IPS-18c (cell line): Measurements from ENCODE around the gene TMEM240.

Source experiments
- H3K4me3 ChIP-seq: 2 replicates; pipeline ENCODE4 v1.7.0; 2013; ENCODE audit warnings: low read depth, mild to moderate bottlenecking, low read length, moderate library complexity; ENCODE audit not compliant: insufficient read depth
- H3K9me3 ChIP-seq: one replicate; pipeline ENCODE4 v1.6.1; 2013; ENCODE audit warnings: mild to moderate bottlenecking, low read length, moderate library complexity; ENCODE audit not compliant: control insufficient read depth, insufficient read depth

Gene TMEM240

GRCh38 chr1:1547011-1547410, 6.6 kb upstream of the TMEM240 start:
- peaks cover 2% of the 10 kb centered on the region for H3K9me3 ChIP-seq

DNA sequence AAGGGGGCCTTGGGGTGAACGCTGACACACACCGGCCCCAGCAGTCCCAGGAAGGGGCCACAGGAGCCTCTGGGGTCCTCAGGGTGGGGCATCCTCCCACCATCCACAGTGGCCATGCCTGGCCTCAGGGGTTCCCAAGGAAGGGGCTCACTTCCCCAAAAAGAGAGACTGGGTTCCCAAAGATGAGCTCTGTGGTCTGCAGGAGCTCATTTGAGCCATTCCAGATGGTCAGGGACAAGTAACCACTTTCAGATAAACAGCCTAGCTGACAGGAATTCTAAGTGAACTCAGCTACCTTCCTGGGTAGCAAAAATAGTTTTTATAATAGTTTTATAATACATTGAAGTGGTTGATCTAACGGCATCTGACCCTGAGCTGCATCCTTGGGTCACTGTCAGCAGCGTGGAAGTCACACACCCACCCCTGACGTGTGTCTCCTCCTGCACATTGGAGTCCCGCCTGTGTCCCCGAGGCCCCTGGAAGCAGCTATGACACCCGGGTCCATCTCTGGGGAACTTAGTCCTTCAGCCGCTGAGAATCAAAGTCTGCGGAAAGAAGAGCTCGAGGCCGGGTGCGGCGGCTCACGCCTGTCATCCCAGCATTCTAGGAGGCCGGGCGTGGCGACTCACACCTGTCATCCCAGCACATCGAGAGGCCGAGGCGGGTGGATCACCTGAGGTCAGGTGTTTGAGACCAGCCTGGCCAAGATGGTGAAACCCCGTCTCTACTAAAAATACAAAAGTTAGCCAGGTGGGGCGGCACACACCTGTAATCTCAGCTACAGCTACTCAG, 5.7 kb upstream of the TMEM240 start:
- no peaks in the 10 kb centered on the region for H3K9me3 ChIP-seq

More at GRCh38 chr1:1547011-1547410, 6.6 kb upstream of the TMEM240 start:
- H3K4me3 ChIP-seq: no peak overlapping the region

DNA sequence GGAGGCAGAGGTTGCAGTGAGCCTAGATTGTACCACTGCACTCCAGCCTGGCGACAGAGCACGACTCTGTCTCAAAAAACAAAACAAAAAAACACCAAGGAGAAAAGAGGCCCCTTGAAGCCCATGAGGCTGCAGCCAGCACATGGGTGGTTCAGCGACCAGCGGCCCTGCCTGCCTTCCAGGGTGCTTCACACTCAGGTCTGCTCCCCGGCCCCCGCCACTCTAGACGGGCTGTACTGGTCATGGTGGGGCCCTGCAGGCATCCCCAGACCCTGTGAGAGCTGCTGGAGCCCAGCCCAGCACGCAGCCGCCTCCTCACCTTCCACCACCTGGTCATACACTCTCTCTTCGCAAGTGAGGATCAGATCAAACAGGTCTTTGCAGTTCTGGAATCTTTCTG, 4.1 kb upstream of the TMEM240 start:
- H3K9me3 ChIP-seq: no peaks in the 10 kb centered on the region

More for the DNA sequence above, 5.7 kb upstream of the TMEM240 start:
- no peak overlapping the region for H3K4me3 ChIP-seq

GRCh38 chr1:1543706-1544099, 3.3 kb upstream of the TMEM240 start:
- Histone ChIP-seq H3K4me3 (no peak overlapping the region), H3K9me3 (no peaks in the 10 kb centered on the region)

More for the DNA sequence above, 4.1 kb upstream of the TMEM240 start:
- H3K4me3 ChIP-seq: no peak overlapping the region

- no peak overlapping the region for H3K4me3 ChIP-seq
Observed at GRCh38 chr1:1542766-1543705, 2.6 kb upstream of the TMEM240 start.

DNA sequence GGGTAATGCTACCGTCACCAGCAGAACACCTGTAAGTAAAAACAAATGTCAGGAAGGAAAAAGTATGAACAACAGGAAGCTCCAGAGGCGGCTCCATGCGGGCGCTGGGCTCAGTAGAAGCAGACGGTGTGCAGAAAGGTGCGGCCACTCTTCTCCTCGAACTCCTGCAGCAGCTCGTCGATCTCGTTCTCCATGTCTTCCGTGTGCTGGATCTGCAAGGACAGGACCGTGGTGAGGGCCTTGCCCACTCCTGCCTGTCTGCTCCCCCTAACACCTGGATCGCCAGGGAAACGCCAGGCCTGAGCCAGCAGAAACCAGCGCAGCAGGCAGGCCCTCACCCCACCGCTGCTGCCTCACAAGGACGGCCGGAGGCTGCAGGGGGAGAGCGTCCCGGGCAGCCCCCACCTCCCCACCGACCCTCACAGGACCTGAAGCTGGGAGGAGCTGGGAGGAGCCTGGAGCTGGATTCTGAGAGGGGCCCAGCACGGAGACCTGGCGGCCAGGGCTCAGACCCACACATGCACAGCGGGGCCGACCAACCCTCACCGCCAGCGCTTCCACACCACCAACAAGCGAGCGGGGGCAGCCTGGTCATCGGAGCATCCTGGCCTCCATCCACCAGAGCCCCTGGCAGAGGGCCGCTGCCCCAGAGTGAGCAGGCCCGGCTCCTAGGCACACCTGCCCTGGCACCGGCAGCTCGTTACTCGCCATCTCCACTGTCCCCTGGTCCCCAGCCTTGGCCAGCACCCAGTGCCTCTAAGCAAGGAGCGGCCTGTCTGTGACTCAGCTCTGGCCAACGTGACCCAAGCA, 1.7 kb upstream of the TMEM240 start:
- Histone ChIP-seq H3K4me3 (no peak overlapping the region), H3K9me3 (no peaks in the 10 kb centered on the region)

More at GRCh38 chr1:1542766-1543705, 2.6 kb upstream of the TMEM240 start:
- H3K9me3 ChIP-seq: no peaks in the 10 kb centered on the region

- H3K4me3 ChIP-seq: peak overlapping the region; percentile 57
- no peaks in the 10 kb centered on the region for H3K9me3 ChIP-seq
Observed at GRCh38 chr1:1540818-1541628, 599 bp upstream of the TMEM240 start.

- peak overlapping the region; percentile 66 for H3K4me3 ChIP-seq
- H3K9me3 ChIP-seq: no peaks in the 10 kb centered on the region
Observed at GRCh38 chr1:1539310-1540089, 924 bp downstream of the TMEM240 start.

DNA sequence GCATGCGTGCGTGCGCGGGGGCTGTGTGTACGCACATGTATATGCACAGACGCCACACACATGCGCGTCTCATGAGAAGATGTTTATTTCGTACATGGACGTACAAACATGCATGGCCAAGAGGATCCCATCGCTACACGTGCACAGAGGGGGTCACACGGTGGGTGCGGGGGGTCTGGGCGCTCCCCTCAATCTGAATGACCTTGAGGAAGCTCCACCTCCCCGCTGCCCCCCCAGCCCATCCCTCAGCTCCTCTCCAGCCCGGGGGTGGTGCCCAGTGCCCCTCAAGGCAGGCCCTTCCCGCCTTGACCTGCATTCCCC, 1.5 kb downstream of the TMEM240 start:
- H3K4me3 ChIP-seq: peak overlapping the region; percentile 66
- H3K9me3 ChIP-seq: no peaks in the 10 kb centered on the region

- Histone ChIP-seq H3K4me3 (no peak overlapping the region), H3K9me3 (no peaks in the 10 kb centered on the region)
Observed at GRCh38 chr1:1538334-1538733, 2.1 kb downstream of the TMEM240 start.

GRCh38 chr1:1537626-1538250, 2.7 kb downstream of the TMEM240 start:
- Histone ChIP-seq H3K9me3 (no peaks in the 10 kb centered on the region), H3K4me3 (no peak overlapping the region)

DNA sequence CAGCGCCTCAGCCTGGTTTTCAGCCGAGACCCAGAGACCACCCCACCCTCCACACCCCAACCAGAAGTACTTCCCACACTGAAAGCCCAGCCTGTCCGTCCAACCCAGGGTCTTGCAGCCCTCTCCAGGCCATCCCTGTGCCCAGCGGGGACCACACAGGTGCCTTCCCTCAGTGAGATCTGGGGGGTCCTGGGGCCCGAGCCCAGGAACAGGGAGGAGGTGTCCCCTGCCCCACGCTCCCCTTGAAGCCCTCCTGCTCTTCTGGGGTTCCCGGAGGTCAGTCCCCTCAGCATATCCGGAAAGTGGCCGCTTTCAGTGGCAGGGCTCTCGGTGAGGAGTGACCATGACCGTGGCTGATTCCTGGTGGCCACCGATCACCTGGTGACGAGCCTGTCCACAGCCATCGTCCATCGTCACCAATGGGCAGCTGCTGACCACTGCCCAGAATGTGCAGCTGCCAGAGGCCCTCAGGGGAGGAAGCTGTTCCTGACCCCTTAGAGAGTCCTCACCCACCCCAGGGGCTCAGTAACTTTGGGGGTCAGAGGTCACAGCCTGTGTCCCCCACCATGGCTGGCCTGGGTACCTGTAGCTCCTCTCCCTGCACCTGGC, 3.4 kb downstream of the TMEM240 start:
- Histone ChIP-seq H3K4me3 (no peak overlapping the region), H3K9me3 (no peaks in the 10 kb centered on the region)

DNA sequence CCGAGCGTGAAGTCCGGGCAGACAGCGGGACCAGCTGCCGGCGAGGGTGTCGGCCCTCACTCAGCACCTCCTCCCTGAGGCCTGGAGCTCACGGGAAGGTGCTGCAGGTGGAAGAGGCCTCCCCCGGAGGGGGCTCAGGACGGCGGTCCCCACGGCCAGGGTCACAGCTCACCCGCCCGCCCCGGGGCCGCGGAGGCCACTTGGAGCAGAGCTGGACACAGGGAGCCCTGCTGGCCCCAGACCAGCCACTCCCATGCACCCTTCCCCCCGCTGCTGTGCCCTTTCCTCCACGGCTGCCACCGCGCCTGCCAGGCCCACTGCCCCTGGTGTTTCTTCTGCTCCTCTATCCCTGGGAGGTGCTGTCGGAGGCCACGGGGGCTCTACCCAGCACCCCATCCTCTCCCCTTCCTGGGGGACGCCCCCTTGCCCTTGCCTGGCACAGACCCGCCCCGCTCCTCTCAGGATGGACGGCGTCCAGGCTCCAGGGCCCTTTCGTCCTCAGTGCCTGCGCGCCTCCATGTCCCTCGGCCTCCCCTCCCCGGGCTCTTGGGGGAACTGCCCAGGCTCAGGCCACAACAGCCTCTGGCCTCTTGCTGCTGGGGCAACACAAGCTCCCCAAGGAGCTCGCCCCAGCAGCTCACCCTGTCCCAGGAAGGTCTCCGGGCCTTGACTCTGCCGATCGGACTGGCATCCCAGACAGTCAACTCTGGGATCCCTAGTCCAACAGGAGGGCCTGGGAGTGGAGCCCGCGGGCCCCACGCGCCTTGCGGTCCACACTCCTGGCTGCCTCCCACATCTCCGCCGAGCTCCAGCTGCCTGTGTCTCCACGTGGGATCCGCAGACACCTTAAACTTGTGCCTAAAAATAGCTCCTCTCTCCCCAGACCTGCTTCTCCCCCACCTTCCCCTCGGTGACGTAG, 4.1 kb downstream of the TMEM240 start:
- Histone ChIP-seq H3K9me3 (no peaks in the 10 kb centered on the region), H3K4me3 (no peak overlapping the region)

DNA sequence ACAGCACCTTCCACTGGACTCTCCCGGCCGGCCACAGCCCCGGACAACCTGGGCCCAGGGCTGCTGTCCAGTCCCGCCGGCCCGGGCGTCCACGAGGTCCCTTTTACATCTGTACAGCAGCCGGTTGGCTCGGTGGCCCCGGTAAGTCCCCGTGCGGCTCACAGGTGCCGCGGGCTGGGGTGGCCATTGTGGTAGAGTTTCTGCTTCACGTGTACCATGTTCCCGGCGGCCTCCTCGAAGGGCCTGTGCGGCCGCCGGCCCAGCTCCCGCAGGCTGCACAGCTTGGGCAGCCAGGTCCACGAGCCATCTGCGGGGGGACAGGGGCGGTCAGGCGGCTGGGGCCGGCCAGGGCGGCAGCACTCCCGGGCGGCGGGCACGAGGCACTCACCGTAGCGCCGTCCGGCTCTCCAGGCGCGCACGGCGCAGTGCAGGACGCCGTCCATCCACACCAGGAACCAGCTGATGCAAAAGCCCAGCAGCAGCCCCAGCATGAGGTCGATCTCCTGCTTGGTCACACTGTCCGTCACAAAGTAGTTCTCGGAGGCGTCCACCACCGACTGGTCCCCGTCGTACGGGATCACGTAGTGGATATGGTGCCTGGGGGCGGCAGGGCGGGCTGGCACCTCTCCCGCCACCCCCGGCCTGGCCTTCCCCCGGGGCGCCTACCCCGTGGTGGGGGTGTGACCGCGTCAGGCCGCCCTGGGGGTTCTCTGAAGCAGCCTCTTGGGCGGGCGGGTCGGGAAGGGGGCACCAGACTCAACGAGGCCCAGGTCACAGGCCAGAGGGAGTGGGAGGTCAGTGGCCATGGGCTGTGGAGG, 5.0 kb downstream of the TMEM240 start:
- Histone ChIP-seq H3K9me3 (no peaks in the 10 kb centered on the region), H3K4me3 (no peak overlapping the region)
